Hematopoietic multipotent progenitor cell treated with erythropoietin and hydrocortisone succinate and interleukin-3 and kit ligand, for 6 days (in vitro differentiated cells): ENCODE data around the gene CACNA1H.
A peak's percentile ranks its signal among the peaks of the same experiment; 100 is the strongest.

Source experiments
- DNase-seq: peaks from one replicate; pipeline ENCODE4 v3.0.0-alpha.2; 2015

Gene CACNA1H

DNA sequence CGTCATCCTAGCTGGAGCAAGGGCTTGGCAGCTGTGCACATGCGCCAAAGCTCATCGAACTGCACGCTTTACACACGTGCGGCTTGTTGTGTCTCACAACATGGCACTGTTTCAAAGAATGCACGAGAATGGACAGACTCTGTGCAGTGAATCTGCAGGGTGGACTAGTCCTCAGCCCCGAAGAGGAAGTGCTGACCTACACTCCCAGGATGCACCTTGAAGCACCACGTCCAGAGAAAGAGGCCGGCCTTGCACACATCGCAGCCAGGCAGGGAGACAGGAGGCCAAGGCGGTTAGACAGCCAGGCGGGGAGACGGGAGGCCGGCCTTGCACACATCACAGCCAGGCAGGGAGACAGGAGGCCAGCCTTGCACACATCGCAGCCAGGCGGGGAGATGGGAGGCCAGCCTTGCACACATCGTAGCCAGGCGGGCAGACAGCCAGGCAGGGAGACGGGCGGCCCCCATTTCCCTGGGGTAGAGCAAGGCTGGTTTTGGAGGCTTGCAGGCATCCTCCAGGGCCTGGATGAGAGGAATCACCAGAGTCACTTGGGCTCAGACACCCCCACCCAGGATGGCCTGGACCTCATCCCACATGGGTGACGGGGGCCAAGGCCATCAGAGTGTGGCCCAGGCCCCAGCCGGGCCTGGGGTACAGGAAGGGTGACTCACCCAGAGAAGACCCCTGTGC is 9.0 kb upstream of the CACNA1H start:
- DNase-seq, result no peak

DNA sequence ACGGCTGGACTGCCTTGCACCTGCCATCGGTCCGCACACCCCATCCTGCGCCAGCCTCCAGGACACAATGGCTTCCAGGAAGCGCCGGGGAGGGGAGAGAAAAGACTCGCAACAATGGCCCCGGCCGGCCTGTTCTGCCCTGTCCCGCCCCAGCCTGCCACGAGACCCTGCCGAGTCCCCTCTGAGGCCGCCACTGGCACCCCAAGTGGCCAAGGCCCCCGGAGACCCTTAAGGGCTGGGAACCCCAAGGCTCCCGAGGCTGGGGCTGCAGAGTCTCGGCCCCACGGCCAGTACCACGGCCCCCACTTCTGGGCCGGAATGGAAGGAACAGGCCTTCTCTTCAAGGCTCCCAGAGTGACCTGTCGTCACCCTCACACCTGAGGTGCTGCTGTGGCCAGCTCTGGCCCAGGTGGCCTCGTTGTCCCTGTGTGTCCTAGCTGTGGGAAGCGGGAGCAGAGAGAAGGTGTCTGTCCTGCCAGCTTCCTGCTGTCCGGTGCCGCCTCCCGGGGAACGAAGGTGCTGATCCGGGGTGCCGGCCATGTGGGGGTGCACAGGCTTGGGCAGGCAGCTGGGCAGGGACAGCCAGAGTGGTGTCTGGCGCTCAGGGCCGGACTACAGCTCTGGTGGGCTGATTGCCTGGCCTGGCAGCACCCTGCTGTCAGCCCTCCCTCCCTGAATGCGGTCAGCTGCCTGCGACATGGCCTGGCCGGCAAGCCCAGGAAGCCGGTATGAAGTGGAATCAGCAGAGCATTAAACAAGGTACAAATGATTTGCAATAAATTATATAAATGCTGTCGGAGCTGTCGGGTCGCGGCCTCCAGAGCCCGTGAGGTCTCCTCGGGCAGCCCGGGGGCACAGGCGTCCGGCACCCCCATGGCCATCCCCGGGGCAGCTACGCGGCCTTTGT is 8.2 kb upstream of the CACNA1H start:
- no peak for DNase-seq

DNA sequence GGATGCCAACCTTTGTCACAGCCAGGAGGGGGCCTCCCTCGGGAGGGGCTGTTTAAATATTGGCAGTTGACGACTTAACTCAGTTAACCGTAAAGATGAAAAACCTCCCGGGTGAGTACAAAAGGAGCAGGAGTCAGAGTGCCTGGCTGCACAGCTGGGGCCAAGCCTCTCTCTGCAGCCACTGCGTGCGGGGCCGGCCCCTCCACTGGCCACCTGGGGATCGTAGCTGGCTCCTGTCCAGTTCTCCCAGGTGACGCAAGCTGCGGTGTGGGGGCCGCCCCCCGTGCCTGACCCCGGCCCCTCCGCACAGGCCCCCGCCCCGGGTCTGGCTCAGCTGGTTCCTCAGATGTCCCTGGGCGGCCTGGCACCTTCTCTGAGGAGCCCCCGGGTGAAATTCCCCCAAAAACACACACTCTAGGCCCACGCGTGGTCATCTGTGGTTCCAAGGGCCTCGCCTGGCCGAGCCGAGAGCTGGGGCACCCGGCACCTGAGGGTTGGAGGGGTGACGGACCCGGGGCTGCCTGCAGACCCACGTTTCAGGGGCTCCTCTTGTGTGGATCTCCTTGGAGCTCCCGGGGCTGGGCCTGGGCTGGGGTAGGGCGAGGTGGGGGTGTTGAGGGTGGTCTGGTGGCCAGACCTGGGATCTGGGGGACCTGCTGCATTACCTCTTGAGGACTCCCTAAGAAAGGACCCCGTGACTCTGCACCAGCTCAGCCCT is 7.4 kb upstream of the CACNA1H start:
- DNase-seq, result no peak

DNA sequence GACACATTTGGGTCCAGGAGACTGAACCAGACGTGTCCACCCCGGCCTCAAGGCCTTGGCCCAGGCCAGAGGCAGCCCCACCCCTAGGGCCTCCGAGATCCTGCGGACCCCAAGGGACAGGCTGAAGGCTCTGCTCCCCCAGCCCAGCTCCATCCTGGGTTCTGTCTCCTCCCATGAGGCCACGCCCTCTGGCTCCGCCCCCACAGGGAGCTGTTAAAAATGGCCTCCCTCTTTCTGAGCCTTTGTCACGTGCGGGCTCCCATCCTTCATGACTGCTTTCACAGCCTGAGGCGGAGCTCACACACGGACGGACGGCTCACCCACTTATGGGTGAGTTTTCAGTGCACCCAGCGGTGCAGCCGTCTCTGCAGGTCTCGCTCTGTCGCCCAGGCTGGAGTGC is 6.5 kb upstream of the CACNA1H start:
- no peak for DNase-seq

DNA sequence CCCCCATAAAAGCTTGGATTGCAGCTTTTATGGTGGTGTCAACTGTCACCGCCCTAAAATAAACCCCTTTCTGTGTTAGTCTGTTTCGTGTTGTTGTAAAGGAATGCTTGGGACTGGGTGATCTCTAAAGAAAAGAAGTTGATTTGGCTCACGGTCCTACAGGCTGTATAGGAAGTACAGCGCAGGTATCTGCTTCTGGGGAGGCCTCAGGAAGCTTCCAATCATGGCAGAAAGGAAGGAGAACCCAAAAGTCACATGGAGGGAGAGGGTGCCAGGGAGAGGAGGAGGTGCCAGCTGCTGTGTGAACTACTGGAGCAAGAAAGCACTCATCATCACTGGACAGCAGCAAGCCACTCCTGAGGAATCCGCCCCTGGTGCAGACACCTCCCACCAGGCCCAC is 5.9 kb upstream of the CACNA1H start:
- DNase-seq, result no peak

DNA sequence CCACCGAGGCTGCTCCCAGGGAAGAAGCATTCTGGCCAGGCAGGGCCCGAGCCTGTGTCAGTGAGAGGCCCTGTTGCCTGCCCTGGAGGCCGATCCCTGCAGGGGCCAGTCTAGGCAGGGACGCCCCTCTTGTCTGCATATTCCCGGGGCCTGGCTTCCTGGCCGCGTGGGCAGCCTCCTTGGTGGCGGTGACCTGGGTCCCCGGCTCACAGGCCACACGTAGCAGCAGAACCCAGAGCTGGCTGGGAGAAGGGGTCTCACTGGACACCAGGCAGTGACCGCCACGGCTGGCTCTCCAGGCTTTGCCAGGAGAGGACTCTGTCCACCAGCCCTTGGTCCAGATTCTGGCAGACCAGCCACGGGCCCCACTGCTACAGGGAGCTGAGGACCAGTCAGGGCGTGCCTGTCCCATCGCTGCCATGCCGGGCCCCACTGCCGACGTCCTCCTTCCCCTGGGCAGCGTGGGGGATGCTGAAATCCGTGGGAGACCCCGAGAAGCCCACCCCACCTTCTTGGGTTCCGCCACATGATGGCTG is 3.7 kb upstream of the CACNA1H start:
- no peak for DNase-seq

DNA sequence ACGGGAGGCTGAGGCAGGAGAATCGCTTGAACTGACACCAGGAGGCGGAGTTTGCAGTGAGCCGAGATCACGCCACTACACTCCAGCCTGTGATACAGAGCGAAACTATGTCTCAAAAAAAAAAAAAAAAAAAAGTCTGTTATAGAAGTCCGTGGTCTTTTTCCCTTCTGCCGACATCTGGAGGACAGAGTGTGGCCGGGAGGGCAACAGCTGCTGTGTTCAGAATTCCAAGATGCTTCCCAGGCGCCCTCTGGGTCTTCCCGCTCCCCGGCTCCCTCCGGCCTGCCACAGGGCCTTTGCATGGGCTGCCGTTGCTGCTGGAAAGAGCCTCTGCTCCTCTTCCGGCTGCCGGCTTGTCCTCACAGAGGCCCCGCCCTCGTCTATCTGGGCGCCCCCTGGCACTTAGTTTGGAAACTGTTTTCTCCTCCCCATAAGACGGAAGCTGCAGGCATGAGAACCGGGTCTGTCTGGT is 2.4 kb upstream of the CACNA1H start:
- peak; percentile 61 for DNase-seq

DNA sequence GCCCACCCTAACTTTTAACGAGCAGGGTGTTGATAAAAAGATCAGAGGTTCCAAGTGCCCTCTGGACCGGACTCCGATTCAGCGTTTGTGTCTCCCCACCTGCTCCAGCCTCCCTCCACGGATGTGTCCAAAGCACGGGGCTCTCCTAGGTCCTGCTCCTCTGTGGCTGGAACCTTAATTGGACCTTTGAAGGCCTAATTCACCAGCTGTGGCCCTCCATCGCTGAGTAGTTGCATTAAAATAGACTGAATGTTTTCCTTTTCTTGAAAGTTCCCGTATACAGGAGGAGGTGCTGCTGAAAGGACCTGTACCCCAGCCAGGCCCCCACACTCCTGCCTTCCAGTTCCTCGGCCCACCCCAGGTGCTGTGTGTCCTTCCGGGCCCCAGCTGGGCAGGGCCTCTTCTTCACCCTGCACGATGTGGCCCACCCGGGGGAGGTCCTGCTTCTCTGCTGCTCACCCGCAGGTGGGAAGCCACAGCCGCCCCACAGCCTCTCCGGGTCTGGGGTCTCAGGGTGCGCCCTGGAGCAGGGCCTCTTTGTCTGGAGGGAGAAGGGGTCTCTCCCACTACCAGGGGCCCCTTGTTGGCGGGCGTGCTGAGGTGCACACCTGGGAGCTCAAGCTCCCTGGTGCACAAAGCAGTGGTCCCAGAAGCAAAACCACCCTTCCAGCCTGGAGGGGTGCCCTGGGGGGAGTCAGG is 1.3 kb upstream of the CACNA1H start:
- no peak for DNase-seq

DNA sequence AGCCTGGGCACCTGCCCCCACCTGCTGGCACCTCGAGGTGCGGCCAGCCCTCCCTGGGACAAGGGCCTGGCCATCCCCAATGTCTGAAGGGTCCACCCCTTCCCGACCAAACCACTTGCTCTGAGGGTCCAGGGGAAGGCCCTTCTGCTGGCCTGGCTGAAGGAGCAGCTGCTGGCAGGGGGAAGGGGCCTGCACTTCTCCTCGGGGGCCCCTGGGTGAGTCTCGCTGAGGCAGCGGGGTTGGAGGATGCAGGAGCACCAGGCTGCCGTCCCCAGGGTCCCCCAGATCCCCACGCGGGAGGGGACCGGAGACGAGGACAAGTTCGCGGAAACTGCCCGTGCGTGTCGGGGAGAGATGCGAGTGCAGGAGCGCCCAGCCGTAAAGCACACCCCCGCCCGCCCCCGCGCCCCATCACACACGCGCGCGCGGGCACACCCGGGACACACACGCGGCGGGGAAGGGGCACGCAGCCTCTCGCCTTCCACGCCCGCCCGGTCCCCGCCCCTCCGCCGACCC is 725 bp upstream of the CACNA1H start:
- DNase-seq, result peak; percentile 18

DNA sequence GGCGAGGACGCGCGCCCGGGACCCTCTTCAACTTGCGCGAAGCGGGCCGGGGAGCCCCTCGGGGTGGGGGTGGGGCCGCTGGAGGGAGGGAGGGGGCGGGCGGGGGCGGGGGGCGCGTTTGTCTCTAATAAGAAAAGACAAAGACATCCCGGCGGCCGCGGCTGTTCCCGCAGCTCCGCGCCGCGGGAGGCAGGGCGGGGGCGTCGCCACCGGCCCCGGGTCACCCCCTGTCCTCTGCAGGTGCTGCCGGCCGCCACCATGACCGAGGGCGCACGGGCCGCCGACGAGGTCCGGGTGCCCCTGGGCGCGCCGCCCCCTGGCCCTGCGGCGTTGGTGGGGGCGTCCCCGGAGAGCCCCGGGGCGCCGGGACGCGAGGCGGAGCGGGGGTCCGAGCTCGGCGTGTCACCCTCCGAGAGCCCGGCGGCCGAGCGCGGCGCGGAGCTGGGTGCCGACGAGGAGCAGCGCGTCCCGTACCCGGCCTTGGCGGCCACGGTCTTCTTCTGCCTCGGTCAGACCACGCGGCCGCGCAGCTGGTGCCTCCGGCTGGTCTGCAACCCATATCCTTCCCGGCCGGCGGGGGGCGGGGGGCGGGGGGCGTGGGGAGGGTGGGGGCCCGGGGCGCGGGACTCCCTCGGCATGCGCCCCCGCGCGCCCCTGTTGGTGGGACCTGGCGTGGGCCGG is 714 bp downstream of the CACNA1H start:
- DNase-seq, result no peak

DNA sequence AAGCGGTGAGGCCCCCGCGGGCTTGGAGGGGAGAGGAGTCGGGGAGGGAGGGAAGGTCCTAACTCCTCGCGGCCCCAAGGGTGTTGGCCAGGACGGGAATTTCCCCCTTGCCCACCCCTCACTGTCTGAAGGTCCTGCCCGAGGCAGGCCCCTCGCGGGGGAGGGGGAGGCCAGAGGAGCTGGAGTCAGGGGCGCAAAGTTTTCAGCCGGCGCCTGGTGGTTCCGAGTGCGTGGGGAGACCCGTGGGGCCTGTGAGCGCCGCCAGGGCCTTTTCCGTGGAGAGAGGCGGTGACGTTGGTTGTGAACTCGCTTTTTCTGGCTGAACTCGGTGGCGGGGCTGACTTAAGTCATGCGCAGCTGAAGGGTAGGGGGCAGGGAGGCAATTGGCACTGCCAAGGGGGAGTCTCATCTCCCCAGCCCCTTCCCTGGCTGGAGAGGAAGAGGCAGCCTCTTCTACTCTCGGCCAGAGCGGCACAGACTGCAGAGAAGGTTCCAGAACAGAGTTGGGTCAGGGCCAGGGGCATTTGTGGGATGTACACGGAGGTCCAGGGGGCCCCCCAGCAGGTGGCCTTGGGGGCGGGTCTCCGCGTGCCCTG is 1.5 kb downstream of the CACNA1H start:
- no peak for DNase-seq

DNA sequence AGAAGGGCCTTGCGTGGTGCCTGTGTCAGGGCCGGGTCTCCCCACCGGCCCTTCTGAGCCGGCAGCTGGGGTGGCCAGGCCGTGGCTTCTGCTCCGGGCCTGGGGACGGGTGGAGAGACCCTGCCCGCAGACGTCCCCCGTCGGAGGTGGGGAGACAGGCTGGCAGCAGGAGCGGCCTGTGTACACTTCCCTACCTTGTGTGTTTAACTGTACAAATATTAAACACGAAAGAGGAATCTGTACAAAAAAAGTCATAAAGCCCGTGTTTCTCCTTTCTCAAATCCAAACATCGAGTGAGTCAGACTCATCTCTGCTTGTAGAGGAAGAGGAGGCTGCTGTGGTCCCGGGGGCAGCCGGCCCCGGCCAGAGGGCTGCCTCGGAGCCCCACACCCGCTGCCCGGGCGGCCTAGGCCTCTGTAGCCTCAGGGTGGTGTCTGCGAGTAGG is 2.0 kb downstream of the CACNA1H start:
- DNase-seq, result no peak

DNA sequence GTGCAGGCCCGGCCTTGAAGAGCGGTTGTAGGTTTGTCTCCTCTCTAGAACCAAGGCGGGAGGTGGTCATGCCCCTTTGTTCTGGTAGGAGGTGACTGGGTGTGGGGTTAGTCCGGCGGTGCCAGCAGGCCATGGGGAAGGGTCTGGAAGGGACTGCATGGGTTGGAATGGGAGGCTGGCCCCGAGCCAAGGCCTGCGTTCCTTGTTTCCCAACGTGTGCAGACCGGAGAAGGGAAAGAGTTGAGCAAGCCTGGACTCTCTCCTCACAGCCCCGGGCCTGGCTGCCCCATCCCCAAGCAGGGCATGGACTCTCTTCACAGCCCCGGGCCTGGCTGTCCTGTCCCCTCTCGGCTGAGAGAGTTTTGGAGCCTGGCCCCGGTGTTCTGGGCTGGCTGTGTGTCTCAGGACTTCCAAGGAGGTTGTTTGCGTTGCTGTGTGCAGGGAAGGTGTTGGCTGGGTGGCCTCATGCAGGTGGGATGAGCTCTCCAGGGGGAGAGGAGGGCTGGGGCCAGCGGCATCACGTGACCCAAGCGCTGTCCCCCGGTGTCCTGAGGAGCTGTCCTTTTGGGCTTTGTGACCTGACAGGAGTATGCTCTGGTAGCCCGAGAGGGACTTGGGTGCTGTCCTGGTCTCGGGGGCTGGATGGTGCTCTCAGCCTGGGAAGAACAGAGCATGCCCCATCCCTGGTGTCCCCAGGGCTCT is 2.6 kb downstream of the CACNA1H start:
- DNase-seq, result no peak

DNA sequence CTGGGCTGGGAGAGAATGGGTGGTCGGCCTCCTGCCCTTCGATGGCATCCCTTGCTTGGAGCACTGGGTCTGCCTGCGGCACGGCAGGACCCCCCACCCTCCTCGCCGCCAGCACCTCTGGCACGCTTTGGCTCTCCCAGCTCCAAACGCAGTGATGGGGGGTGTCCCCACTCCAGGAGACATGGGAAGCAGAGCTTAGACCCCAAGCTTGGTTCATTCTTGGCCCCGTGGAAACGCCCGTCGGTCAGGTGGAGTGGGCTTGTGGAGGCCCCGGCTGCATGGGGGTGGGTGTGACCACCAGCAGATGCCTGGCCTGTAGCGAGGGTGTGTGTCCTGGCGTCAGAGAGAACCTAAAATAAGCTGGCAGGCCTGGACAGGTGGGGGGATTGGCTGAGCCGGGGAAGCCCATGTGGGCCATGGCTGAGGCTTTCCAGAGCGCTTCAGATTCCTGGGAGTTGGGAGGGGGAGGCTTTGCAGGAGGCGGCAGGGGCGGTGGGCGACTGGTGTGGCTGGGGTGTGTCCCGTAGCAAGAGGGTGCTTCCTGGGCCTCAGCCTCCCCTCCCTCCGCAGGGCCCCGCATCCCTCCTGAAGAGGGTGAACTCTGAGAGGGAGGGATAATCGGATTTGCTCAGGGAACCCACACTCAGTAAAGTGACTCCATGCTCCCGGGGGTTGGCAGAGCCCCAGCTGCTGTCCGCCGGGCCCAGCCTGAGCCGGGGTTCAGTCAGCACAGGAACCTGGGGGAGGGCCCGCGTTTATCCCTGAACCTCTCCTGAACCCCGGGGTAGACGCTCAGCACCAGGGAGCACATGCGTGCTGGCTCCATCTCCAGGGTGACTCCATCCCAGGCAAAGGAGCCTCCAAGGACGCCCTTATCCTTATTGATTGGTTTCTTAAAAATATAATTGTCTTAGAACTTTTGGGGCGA is 3.4 kb downstream of the CACNA1H start:
- DNase-seq, result no peak

DNA sequence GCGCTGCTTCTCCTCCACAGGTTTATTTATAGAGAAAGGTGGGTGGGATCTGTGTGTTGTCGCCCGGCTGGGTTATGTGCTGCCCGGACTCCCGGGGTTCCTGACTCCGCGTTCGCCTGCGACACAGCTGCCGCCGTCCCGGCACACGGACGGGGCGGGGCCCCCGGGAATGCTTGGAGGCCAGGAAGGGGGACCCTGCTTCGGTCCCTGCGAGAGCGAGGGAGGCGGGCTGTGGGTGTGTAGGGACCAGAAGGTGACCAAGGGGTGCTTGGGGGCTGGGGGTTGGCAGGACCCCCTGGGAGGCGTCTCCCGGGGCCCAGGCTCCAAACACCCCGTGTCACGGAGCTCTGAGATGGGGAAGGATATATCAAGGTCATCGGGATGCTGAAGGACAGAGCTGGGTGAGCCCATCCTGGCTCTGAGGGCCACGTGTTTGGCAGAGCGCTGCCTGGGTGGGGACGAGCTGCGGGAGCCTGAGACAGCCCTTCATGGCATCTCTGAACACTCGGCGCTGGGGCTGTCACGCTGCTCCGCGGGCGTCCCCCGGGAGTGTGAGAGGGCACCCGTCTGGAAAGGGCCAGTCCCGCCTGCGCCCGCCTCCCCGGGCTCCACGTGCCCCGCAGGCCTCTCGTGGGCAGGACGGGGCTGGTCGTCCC is 4.2 kb downstream of the CACNA1H start:
- DNase-seq, result no peak

DNA sequence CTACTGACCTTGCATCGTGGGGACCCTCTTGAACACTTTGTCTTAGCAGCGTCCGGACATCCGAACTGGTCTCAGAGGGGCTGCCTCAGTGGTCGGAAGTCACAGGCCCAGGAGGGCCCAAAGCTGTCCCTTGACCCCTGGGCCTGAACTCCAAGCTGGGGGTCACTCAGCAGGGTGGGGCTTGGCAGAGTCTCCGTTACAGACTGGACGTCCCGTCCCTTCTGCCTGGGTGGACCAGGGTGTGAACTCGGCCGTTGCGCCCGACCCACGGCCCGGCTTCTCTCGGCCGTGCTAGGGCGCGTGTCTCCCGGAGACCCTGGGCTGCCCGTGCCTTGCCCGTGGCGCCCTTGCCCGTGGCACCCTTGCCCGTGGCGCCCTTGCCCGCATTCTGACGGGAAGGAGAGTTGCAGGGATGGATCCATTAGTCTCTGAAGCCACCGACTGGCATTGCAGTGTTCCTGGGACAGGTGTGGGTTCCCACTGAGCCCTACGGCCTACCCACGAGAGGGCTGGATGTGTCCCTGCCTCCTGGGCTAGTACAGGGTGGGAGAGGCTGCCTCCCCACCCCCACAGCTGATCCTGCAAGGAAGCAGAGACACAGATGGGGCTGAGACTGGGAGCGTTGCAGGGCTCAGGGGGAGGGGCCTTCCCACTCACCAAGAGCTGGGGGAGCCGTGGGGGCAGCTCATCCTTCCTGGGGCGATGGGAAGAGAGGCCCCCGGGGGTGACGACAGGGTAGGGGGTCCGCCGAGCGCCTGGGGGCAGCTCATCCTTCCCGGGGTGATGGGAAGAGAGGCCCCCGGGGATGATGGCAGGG is 4.9 kb downstream of the CACNA1H start:
- DNase-seq, result no peak

DNA sequence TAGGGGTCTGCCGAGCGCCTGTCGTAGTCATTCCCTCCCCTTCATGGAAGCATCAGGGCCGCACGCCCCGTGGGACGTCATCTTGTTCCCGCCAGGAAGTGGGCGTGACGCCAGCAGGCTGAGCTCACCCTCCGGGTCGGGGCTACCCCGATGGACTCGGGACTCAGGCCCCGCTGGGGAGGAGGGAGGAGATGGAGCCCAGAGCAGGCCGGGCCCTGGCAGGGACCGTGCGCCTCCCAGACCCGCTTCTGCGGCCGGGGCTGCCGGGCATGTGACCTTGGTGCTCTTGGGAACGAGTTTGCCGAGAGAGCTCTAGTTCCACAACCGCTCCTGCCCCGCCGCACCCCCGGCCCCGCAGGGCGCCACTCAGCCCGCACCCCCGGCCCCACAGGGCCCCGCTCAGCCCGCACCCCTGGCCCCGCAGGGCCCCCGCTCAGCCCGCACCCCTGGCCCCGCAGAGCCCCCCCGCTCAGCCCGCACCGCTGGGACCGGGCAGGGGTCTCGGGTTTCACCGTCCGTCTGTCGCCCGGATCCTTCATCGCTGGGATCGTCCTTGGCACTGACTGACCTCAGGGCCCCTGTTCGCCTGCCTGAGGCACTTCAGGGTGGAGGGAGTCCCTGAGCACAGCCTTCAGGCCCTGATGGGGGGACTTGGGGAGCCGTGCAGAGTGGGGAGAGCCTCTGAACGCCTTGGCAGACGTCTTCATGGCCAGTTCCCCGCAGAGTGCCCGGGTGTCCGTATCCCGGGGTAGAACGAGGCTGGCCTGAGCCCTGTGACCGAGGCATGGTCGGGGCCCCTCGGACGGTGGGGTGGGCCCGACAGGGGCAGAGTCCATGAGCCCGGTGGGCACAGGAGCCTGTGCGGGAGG is 5.8 kb downstream of the CACNA1H start:
- no peak for DNase-seq
